GM12873 (cell line): ENCODE data around the gene HAUS7.

ENCODE experiments used
- CTCF ChIP-seq: IDR thresholded peaks from 2 replicates; pipeline ENCODE4 v1.5.1; 2012; ENCODE audit warnings: low read depth, mild to moderate bottlenecking, moderate library complexity, low read length, control low read depth; ENCODE audit not compliant: insufficient read depth; ENCODE audit errors: missing control alignments

The HAUS7 gene

GRCh38 chrX:153475271-153475670 is 4.9 kb upstream of the HAUS7 start:
- no peak for TF ChIP-seq CTCF

DNA sequence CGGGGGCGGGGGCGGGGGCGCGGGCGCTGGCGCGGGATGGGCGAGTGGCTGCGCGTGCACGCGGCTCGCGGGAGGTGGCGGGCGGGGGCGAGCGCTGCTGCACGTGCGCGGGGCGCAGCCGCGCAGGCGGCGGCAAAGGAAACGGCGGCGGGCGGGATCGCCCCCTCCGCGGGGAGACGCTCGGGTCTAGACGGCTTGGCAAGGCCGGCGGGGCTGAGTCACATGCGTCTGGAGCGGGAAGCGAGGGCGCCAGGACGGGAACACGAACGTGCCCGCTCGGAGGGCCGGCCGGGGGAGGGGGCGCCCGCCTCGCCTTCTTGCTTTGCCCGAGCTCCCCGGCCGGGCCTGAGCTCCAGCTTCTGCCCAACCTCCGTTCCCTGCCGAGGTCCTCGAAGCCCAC is 4.3 kb upstream of the HAUS7 start:
- TF ChIP-seq CTCF, result no peak

- no peak for TF ChIP-seq CTCF
Observed at GRCh38 chrX:153474266-153474665, 3.9 kb upstream of the HAUS7 start.

- TF ChIP-seq CTCF, result no peak
Observed at GRCh38 chrX:153473126-153473525, 2.8 kb upstream of the HAUS7 start.

DNA sequence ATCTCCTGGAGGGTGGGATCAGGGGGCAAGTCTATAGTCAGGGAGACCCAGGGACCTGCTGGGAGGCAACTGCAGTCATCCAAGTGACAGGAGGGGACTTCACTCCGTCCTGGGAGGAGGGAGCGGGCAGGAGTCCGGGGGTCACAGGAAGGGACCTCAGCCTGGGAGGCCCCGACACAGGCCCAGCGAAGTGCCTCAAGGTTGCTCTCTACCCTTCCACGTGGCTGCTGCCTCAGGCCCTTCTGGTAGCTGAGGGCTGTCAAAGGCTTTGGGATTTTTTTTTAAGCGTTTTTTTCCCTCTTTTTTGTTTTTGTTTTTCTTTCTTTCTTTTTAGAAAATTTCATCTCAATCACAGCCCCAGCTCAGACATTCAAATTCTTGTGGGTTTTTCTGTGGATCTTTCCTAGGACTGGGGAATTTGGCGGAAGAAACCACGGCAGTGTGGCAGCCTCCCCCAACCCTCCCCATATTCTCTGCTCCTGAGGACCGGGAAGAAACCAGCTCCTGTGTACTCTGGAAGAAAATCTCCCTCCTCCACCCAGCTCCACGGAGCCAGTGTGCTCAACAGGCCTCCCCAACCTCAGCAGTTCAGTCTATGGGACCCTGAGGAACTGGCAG is 1.4 kb upstream of the HAUS7 start:
- no peak for TF ChIP-seq CTCF

DNA sequence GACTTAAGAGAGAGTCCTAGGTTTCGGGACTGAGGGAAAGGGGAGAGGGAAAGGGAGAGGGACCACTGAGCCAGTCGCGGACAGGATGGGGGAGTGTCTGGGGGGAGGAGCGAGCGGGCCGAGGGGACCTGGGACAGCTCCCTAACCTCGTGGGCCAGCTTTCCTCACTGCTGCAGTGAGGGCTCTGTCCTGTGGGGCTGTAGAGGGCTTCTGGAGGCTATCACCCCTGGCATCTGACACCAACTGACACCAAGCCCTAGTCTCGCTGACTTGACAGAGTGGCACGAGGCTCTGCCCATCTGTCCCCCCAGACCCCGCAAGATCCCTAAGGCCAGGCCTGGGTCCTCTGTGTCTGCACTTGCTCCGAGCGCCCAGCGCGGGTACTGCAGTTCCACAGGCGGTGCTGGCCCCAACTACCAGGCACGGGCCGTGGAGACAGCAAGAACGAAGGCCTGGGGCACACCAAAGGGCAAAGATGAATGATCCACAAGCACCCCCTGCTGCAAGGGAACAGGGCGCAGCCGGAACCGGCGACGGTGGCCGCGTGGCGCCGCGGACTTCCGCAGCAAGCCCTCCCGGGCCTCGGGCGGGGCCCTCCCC is 465 bp downstream of the HAUS7 start:
- TF ChIP-seq CTCF, result no peak

- TF ChIP-seq CTCF, result no peak
Observed at GRCh38 chrX:153468008-153468580, 2.3 kb downstream of the HAUS7 start.
